Panc1 (cell line): ENCODE results near the gene TLR4. TPM values are rescaled to one million over a fixed set of nuclear protein-coding genes. Genes with fewer than 3 reads are reported as not detected.

Experiments used
- ATAC-seq: fragments of 200-7000 bp; cut with Tn5 transposase; 2 replicates; pipeline ENCODE4 v1.9.1; 2020; ENCODE audit warnings: mild to moderate bottlenecking, moderate library complexity
- Bru-seq: library from RNA; stranded (reverse); fragments of 400-500 nt; gene quantifications from one replicate; lab custom pipeline; 2021; lab: Mats Ljungman, UMichigan
- BruChase-seq, 2 experiments: library from RNA; stranded (reverse); fragments of 400-500 nt; gene quantifications; one replicate each; lab custom pipeline; 2021; lab: Mats Ljungman, UMichigan
- BruUV-seq: library from RNA; stranded (reverse); fragments of 400-500 nt; replicated peaks from 2 replicates; lab custom pipeline; 2021; lab: Mats Ljungman, UMichigan
- CTCF ChIA-PET: fragments of 300-600 bp; sonication (Branson Sonifier 250); formaldehyde crosslinking; loops from one replicate; lab custom pipeline; 2022; ENCODE audit warnings: antibody characterized with exemption; lab: Charles Lee
- POLR2A ChIA-PET: fragments of 300-600 bp; sonication (Branson Sonifier 250); formaldehyde crosslinking; loops from one replicate; lab custom pipeline; 2022; ENCODE audit warnings: antibody characterized with exemption; lab: Charles Lee
- DNase-seq: peaks from one replicate; pipeline ENCODE4 v3.0.0-alpha.2; 2010; ENCODE audit warnings: low read depth, low spot score
- H3K27ac ChIP-seq: 2 replicates; pipeline ENCODE4 v1.5.1; 2011; ENCODE audit warnings: mild to moderate bottlenecking, low read length, inconsistent platforms
- H3K27me3 ChIP-seq: fragments of 200-500 bp; sonication (Bioruptor generic); 2 replicates; pipeline ENCODE4 v1.6.0; 2014; ENCODE audit warnings: low read length, inconsistent platforms; ENCODE audit not compliant: control insufficient read depth, insufficient read depth
- H3K36me3 ChIP-seq: fragments of 200-500 bp; sonication (Bioruptor generic); 2 replicates; pipeline ENCODE4 v1.5.1; 2014; ENCODE audit warnings: inconsistent platforms, mild to moderate bottlenecking, low read length, moderate library complexity; ENCODE audit not compliant: control insufficient read depth, insufficient read depth
- H3K4me1 ChIP-seq: 2 replicates; pipeline ENCODE4 v1.5.1; 2011; ENCODE audit warnings: inconsistent platforms, mild to moderate bottlenecking, low read length, moderate library complexity; ENCODE audit not compliant: control insufficient read depth, insufficient read depth
- H3K4me3 ChIP-seq, 2 experiments: 2 replicates each; pipeline ENCODE4 v1.5.1; 2011 to 2012; ENCODE audit warnings: low read depth in 2 of 2, low read length in 2 of 2, mild to moderate bottlenecking in 2 of 2, inconsistent platforms in 1 of 2, moderate library complexity in 1 of 2
- H3K9me3 ChIP-seq: fragments of 200-500 bp; sonication (Bioruptor generic); 2 replicates; pipeline ENCODE4 v1.5.1; 2014; ENCODE audit warnings: low read depth, mild to moderate bottlenecking, inconsistent platforms, low read length, moderate library complexity; ENCODE audit not compliant: control insufficient read depth, insufficient read depth
- CTCF ChIP-seq: fragments of 450-650 bp; IDR thresholded peaks from 2 replicates; pipeline ENCODE4 v1.5.1; 2017; ENCODE audit warnings: mild to moderate bottlenecking
- POLR2AphosphoS5 ChIP-seq: IDR thresholded peaks from 2 replicates; pipeline ENCODE4 v1.6.1; 2012; ENCODE audit warnings: mild to moderate bottlenecking, low read depth, low read length, moderate library complexity
- REST ChIP-seq, 2 experiments: IDR thresholded peaks; 2 replicates each; pipeline ENCODE4 v1.6.1; 2011 to 2012; ENCODE audit warnings: low read depth in 2 of 2, control low read depth in 1 of 2, low read length in 1 of 2, mild to moderate bottlenecking in 1 of 2, moderate library complexity in 1 of 2; ENCODE audit not compliant: insufficient read depth in 1 of 2
- SIN3A ChIP-seq: IDR thresholded peaks from 2 replicates; pipeline ENCODE4 v1.6.1; 2012; ENCODE audit warnings: low read depth, mild to moderate bottlenecking, low read length, moderate library complexity, borderline replicate concordance; ENCODE audit not compliant: insufficient read depth
- TCF7L2 ChIP-seq: IDR thresholded peaks from 2 replicates; pipeline ENCODE4 v1.6.1; 2011; ENCODE audit warnings: mild to moderate bottlenecking, low read depth, low read length, inconsistent platforms
- in situ Hi-C: cut with HindIII; loops from 2 replicates; pipeline ENCODE4 v1.10.0; 2016; ENCODE audit warnings: low sequenced_read_pairs, low pct_unique_long_range_greater_than_20kb
- intact Hi-C: fragments of 100-400 bp; cut with micrococcal nuclease; formaldehyde crosslinking; loops from one replicate; pipeline ENCODE4 v1.10.0; 2022; ENCODE audit not compliant: unreplicated experiment
- long read RNA-seq: library from polyadenylated mRNA; unstranded; transcript quantifications from one replicate; pipeline ENCODE4 v2.0.0, GENCODE V29; 2021; ENCODE audit not compliant: unreplicated experiment
- polyA plus RNA-seq: library from polyadenylated mRNA; unstranded; fragments of >200 nt; gene quantifications from one replicate; pipeline ENCODE4 v1.2.1, GENCODE V29; 2012; ENCODE audit warnings: missing spikeins; ENCODE audit not compliant: insufficient read length
- total RNA-seq: library from RNA; stranded (reverse); gene quantifications from one replicate; pipeline ENCODE4 v1.2.1, GENCODE V29; 2021; ENCODE audit not compliant: unreplicated experiment

Gene TLR4
- total RNA-seq (0.33 TPM), Bru-seq, nascent RNA (percentile 18 among the genes with signal in this experiment), BruChase-seq, experiment 1, labeled RNA remaining after a 2-hour chase (percentile 28 among the genes with signal in this experiment), BruChase-seq, experiment 2, labeled RNA remaining after a 6-hour chase (percentile 23 among the genes with signal in this experiment)
- polyA plus RNA-seq, result 0.06 TPM
- long read RNA-seq, partial matches to known transcripts, result 0 of 2 reads
- long read RNA-seq, other reads (novel, unspliced or antisense), result 2 of 2 reads

GRCh38 chr9:117704024-117704575 lies at the start of gene TLR4:
TLR4 (plus strand) TSS chr9:117704403; CDS start chr9:117704473, 70 bp downstream.
- ATAC-seq (no peak), DNase-seq (no peak)
- Histone ChIP-seq H3K4me1 (no peaks in the 10 kb centered on the region), H3K27ac (no peak within 1 kb of the TSS), H3K9me3 (no peaks in the 10 kb centered on the region), H3K4me3 (peak within 1 kb of the TSS in 1 of 2 experiments; percentile 46; a peak in 3 of 4 replicates), H3K27me3 (no peaks in the 10 kb centered on the region), H3K36me3 (no peaks in the 10 kb centered on the region)
- TF ChIP-seq POLR2AphosphoS5, result no peak
- TF ChIP-seq REST (IDR thresholded peaks at IDR 0.05; ENCODE audit: insufficient read depth in 1 of 2, low read depth in 2 of 2, low read length in 1 of 2), result no peak
- TF ChIP-seq SIN3A, result no peak
- TF ChIP-seq CTCF, result no peak
- no peak for TF ChIP-seq TCF7L2
- ChIA-PET POLR2A (no interaction called here), CTCF (no interaction called here)
- BruUV-seq, result no TSS peak
- intact Hi-C loops, result no loop called here
- in situ Hi-C loops, result no loop called here

GRCh38 chr9:117656002-117656401 lies 48.2 kb upstream of the TLR4 start:
- TF ChIP-seq CTCF (no peak), POLR2AphosphoS5 (no peak), TCF7L2 (no peak)
- intact Hi-C loops (no loop called here), in situ Hi-C loops (no loop called here)
- H3K27me3 ChIP-seq, result no peaks in the 10 kb centered on the region
- no peaks in the 10 kb centered on the region for H3K9me3 ChIP-seq
- ChIA-PET POLR2A (no interaction called here), CTCF (no interaction called here)
- no peak overlapping the region for H3K4me3 ChIP-seq
- H3K4me1 ChIP-seq, result no peaks in the 10 kb centered on the region
- no peaks in the 10 kb centered on the region for H3K36me3 ChIP-seq
- BruUV-seq, result no TSS peak
- ATAC-seq (no peak), DNase-seq (no peak)
- no peak overlapping the region for H3K27ac ChIP-seq
